ENCODE measurements around the gene NXF1.

NXF1 gene

GRCh38 chr11:62771144-62772021 is 33.9 kb downstream of the NXF1 start, which contains the start of gene TAF6L (continued):
- TF ChIP-seq PRDM4 (tag by site-specific recombination; IDR thresholded peaks at IDR 0.05) (peak; percentile 24; the same call in 1 of the 2 replicates), ZNF658 (tag by site-specific recombination; IDR thresholded peaks at IDR 0.05) (no peak), HOXA7 (CRISPR knock-in tag; IDR thresholded peaks at IDR 0.05; ENCODE audit: borderline replicate concordance) (no peak), TCF7L2 (IDR thresholded peaks at IDR 0.05; ENCODE audit: borderline replicate concordance, low read depth, low read length) (no peak), SP3 (tag by site-specific recombination; IDR thresholded peaks at IDR 0.05) (peak; percentile 93), ZFP69B (tag by site-specific recombination; IDR thresholded peaks at IDR 0.05) (0 out of 2 replicates have a peak, but pooled peaks have one; percentile 23), PRDM1 (tag by site-specific recombination; IDR thresholded peaks at IDR 0.05) (no peak), PRDM10 (tag by site-specific recombination; IDR thresholded peaks at IDR 0.05) (no peak), EGR2 (tag by site-specific recombination; IDR thresholded peaks at IDR 0.05; ENCODE audit: low read depth) (peak; percentile 88), ZNF169 (tag by site-specific recombination; IDR thresholded peaks at IDR 0.05) (no peak), ZNF449 (tag by site-specific recombination; IDR thresholded peaks at IDR 0.05) (peak; percentile 64; the same call in 1 of the 2 replicates), ZNF747 (tag by site-specific recombination; IDR thresholded peaks at IDR 0.05) (no peak), KLF17 (tag by site-specific recombination; IDR thresholded peaks at IDR 0.05) (peak; percentile 79; the same call in 1 of the 2 replicates), ZBTB10 (tag by site-specific recombination; IDR thresholded peaks at IDR 0.05) (peak; percentile 94)

Measured in HEK293 (cell line).